Upper lobe of left lung (tissue), 4 donors: ENCODE results near the gene PRRC2C.

Experiments used
- CTCF ChIP-seq, 6 experiments: fragments of 450-650 bp in 4 of 6; fragments of 200-600 bp in 2 of 6; sonication (generic) in 2 of 6; IDR thresholded peaks; one replicate each; pipeline ENCODE4 v1.5.1; 2016 to 2019; ENCODE audit warnings: antibody characterized with exemption in 6 of 6
- POLR2A ChIP-seq, 4 donors: fragments of 450-650 bp; IDR thresholded peaks; one replicate each; pipeline ENCODE4 v1.5.1; 2016 to 2017; ENCODE audit warnings: antibody characterized with exemption in 4 of 4, mild to moderate bottlenecking in 2 of 4
- POLR2AphosphoS5 ChIP-seq, 2 donors: sonication (generic); formaldehyde crosslinking; IDR thresholded peaks; one replicate each; pipeline ENCODE4 v1.5.1; 2017; ENCODE audit warnings: antibody characterized with exemption in 2 of 2

- TF ChIP-seq POLR2A (IDR thresholded peaks at IDR 0.05), result no peak
- no peak for TF ChIP-seq CTCF (IDR thresholded peaks at IDR 0.05)
- no peak for TF ChIP-seq POLR2AphosphoS5 (IDR thresholded peaks at IDR 0.05)
These were observed 95.9 kb downstream of the PRRC2C start for GRCh38 chr1:171581226-171581625.
